HUES6 (cell line): ENCODE data around the gene SDK1.

ENCODE experiments used
- H3K27ac ChIP-seq: 2 replicates; pipeline ENCODE4 v1.7.0; 2013; ENCODE audit warnings: low read depth, mild to moderate bottlenecking, low read length, inconsistent platforms
- H3K27me3 ChIP-seq: 2 replicates; pipeline ENCODE4 v1.6.1; 2013; ENCODE audit warnings: low read length; ENCODE audit not compliant: control insufficient read depth, insufficient read depth
- H3K36me3 ChIP-seq: 2 replicates; pipeline ENCODE4 v1.6.1; 2013; ENCODE audit warnings: low read length; ENCODE audit not compliant: control insufficient read depth, insufficient read depth
- H3K4me1 ChIP-seq: 2 replicates; pipeline ENCODE4 v1.6.1; 2013; ENCODE audit warnings: low read length; ENCODE audit not compliant: control insufficient read depth, insufficient read depth
- H3K4me3 ChIP-seq: 2 replicates; pipeline ENCODE4 v1.5.1; 2013; ENCODE audit warnings: low read depth, low read length
- H3K9ac ChIP-seq: one replicate; pipeline ENCODE4 v1.6.1; 2013; ENCODE audit warnings: mild to moderate bottlenecking, low read length
- H3K9me3 ChIP-seq: 2 replicates; pipeline ENCODE4 v1.6.1; 2013; ENCODE audit warnings: low read depth, low read length; ENCODE audit not compliant: control insufficient read depth, insufficient read depth

The SDK1 gene

GRCh38 chr7:3836855-3837254, 535.8 kb downstream of the SDK1 start:
- no peak overlapping the region for H3K27ac ChIP-seq
- H3K9me3 ChIP-seq, result no peaks in the 10 kb centered on the region
- H3K27me3 ChIP-seq, result no peaks in the 10 kb centered on the region
- no peaks in the 10 kb centered on the region for H3K4me1 ChIP-seq
- no peak overlapping the region for H3K4me3 ChIP-seq
- no peak overlapping the region for H3K9ac ChIP-seq
- H3K36me3 ChIP-seq, result no peaks in the 10 kb centered on the region

- Histone ChIP-seq H3K27me3 (no peaks in the 10 kb centered on the region), H3K27ac (no peak overlapping the region), H3K36me3 (no peaks in the 10 kb centered on the region), H3K9me3 (no peaks in the 10 kb centered on the region), H3K4me3 (no peak overlapping the region), H3K4me1 (no peaks in the 10 kb centered on the region), H3K9ac (no peak overlapping the region)
These were observed 543.6 kb downstream of the SDK1 start for GRCh38 chr7:3844540-3845151.

GRCh38 chr7:3846738-3847137, 545.7 kb downstream of the SDK1 start:
- no peaks in the 10 kb centered on the region for H3K9me3 ChIP-seq
- H3K9ac ChIP-seq, result no peak overlapping the region
- H3K27me3 ChIP-seq, result no peaks in the 10 kb centered on the region
- no peak overlapping the region for H3K4me3 ChIP-seq
- H3K36me3 ChIP-seq, result no peaks in the 10 kb centered on the region
- no peaks in the 10 kb centered on the region for H3K4me1 ChIP-seq
- H3K27ac ChIP-seq, result no peak overlapping the region

GRCh38 chr7:3847336-3847735, 546.3 kb downstream of the SDK1 start:
- no peaks in the 10 kb centered on the region for H3K9me3 ChIP-seq
- H3K27ac ChIP-seq, result no peak overlapping the region
- H3K27me3 ChIP-seq, result no peaks in the 10 kb centered on the region

GRCh38 chr7:3859431-3859830, 558.4 kb downstream of the SDK1 start:
- Histone ChIP-seq H3K9me3 (0 out of 2 replicates have a peak, but pooled peaks cover 2% of the 10 kb centered on the region), H3K9ac (no peak overlapping the region), H3K4me1 (peaks cover 17% of the 10 kb centered on the region), H3K27ac (no peak overlapping the region), H3K4me3 (no peak overlapping the region), H3K27me3 (no peaks in the 10 kb centered on the region), H3K36me3 (no peaks in the 10 kb centered on the region)

More at GRCh38 chr7:3847336-3847735, 546.3 kb downstream of the SDK1 start:
- Histone ChIP-seq H3K4me3 (no peak overlapping the region), H3K36me3 (no peaks in the 10 kb centered on the region), H3K4me1 (no peaks in the 10 kb centered on the region), H3K9ac (no peak overlapping the region)

GRCh38 chr7:3860932-3861331, 559.9 kb downstream of the SDK1 start:
- Histone ChIP-seq H3K36me3 (no peaks in the 10 kb centered on the region), H3K9ac (no peak overlapping the region), H3K4me1 (peaks cover 17% of the 10 kb centered on the region), H3K27ac (no peak overlapping the region), H3K4me3 (no peak overlapping the region), H3K9me3 (no peaks in the 10 kb centered on the region), H3K27me3 (no peaks in the 10 kb centered on the region)

- peaks cover 17% of the 10 kb centered on the region for H3K4me1 ChIP-seq
- H3K36me3 ChIP-seq, result no peaks in the 10 kb centered on the region
- H3K27ac ChIP-seq, result no peak overlapping the region
- H3K4me3 ChIP-seq, result no peak overlapping the region
- H3K9me3 ChIP-seq, result no peaks in the 10 kb centered on the region
- H3K9ac ChIP-seq, result no peak overlapping the region
- no peaks in the 10 kb centered on the region for H3K27me3 ChIP-seq
These were observed 560.3 kb downstream of the SDK1 start for GRCh38 chr7:3861386-3861785.

- Histone ChIP-seq H3K36me3 (no peaks in the 10 kb centered on the region), H3K27ac (no peak overlapping the region), H3K9me3 (no peaks in the 10 kb centered on the region), H3K4me3 (no peak overlapping the region), H3K4me1 (peaks cover 17% of the 10 kb centered on the region), H3K27me3 (no peaks in the 10 kb centered on the region), H3K9ac (no peak overlapping the region)
These were observed 560.9 kb downstream of the SDK1 start for GRCh38 chr7:3861941-3862340.

- peaks cover 3% of the 10 kb centered on the region; the same call in 1 of the 2 replicates for H3K9me3 ChIP-seq
- H3K4me3 ChIP-seq, result no peak overlapping the region
- no peak overlapping the region for H3K27ac ChIP-seq
- no peaks in the 10 kb centered on the region for H3K27me3 ChIP-seq
- peaks cover 17% of the 10 kb centered on the region for H3K4me1 ChIP-seq
- no peak overlapping the region for H3K9ac ChIP-seq
- no peaks in the 10 kb centered on the region for H3K36me3 ChIP-seq
These were observed 561.7 kb downstream of the SDK1 start for GRCh38 chr7:3862774-3863173.

- Histone ChIP-seq H3K9me3 (peaks cover 6% of the 10 kb centered on the region; the same call in 1 of the 2 replicates), H3K27me3 (no peaks in the 10 kb centered on the region), H3K9ac (no peak overlapping the region), H3K4me1 (peaks cover 17% of the 10 kb centered on the region), H3K36me3 (no peaks in the 10 kb centered on the region), H3K4me3 (no peak overlapping the region), H3K27ac (no peak overlapping the region)
These were observed 565.2 kb downstream of the SDK1 start for GRCh38 chr7:3866277-3866676.

- Histone ChIP-seq H3K9me3 (peaks cover 6% of the 10 kb centered on the region; the same call in 1 of the 2 replicates), H3K36me3 (no peaks in the 10 kb centered on the region), H3K27me3 (no peaks in the 10 kb centered on the region), H3K4me3 (no peak overlapping the region), H3K4me1 (0 out of 2 replicates have a peak, but pooled peaks cover 2% of the 10 kb centered on the region), H3K9ac (no peak overlapping the region), H3K27ac (no peak overlapping the region)
These were observed 566.8 kb downstream of the SDK1 start for GRCh38 chr7:3867863-3868262.
